H1 (cell line): Measurements from ENCODE around the gene OPCML. TPM values are rescaled to one million over a fixed set of nuclear protein-coding genes. Genes with fewer than 3 reads are reported as not detected.

Source experiments
- JUND ChIP-seq: IDR thresholded peaks from 2 replicates; pipeline ENCODE4 v1.6.1; 2011; ENCODE audit warnings: mild to moderate bottlenecking, improper control_type of control experiment, low read length
- SIX5 ChIP-seq: IDR thresholded peaks from 2 replicates; pipeline ENCODE4 v1.6.1; 2011; ENCODE audit warnings: mild to moderate bottlenecking, low read depth, low read length
- ZNF274 ChIP-seq: IDR thresholded peaks from 2 replicates; pipeline ENCODE4 v1.7.0; 2012; ENCODE audit warnings: low read length, borderline replicate concordance; ENCODE audit errors: extremely low read depth
- polyA plus RNA-seq, 7 experiments: library from polyadenylated mRNA; depleted of rRNA in 3 of 7; stranded (reverse) in 5 of 7; unstranded in 2 of 7; fragments of >200 nt in 5 of 7; fragments of 200-250 nt in 2 of 7; gene quantifications; 1 replicate in 5 of 7; 2 replicates in 1 of 7; 4 replicates in 1 of 7; pipeline versions ENCODE4 v1.2.1 to v1.2.3, GENCODE V29; 2011 to 2013; ENCODE audit warnings: missing spikeins in 2 of 7, mixed read lengths in 2 of 7
- total RNA-seq: library from RNA; stranded (reverse); fragmentation: NEBNext Ultra II Directional; extraction: Animal tissue kit (Norgen Biotek cat#: 25700); gene quantifications from 2 replicates; pipeline ENCODE4 v1.2.1, GENCODE V29; 2021
- TF ChIP-seq, protein P1 (sequence below): fragments of 300-600 bp; sonication (generic); IDR thresholded peaks from 2 replicates; pipeline ENCODE4 v1.7.1; 2012; ENCODE audit warnings: low read length, moderate library complexity, mild to moderate bottlenecking, inconsistent platforms; ENCODE audit not compliant: insufficient replicate concordance

OPCML gene
- total and polyA plus RNA-seq, 2 of the 8 experiments (the other 6 are each of a cell fraction or from before 2014, with no cell fraction given), result 2.3 to 3.1 TPM

GRCh38 chr11:133399855-133400625, 132.3 kb downstream of the OPCML start (continued):
- TF ChIP-seq, protein P1, sequence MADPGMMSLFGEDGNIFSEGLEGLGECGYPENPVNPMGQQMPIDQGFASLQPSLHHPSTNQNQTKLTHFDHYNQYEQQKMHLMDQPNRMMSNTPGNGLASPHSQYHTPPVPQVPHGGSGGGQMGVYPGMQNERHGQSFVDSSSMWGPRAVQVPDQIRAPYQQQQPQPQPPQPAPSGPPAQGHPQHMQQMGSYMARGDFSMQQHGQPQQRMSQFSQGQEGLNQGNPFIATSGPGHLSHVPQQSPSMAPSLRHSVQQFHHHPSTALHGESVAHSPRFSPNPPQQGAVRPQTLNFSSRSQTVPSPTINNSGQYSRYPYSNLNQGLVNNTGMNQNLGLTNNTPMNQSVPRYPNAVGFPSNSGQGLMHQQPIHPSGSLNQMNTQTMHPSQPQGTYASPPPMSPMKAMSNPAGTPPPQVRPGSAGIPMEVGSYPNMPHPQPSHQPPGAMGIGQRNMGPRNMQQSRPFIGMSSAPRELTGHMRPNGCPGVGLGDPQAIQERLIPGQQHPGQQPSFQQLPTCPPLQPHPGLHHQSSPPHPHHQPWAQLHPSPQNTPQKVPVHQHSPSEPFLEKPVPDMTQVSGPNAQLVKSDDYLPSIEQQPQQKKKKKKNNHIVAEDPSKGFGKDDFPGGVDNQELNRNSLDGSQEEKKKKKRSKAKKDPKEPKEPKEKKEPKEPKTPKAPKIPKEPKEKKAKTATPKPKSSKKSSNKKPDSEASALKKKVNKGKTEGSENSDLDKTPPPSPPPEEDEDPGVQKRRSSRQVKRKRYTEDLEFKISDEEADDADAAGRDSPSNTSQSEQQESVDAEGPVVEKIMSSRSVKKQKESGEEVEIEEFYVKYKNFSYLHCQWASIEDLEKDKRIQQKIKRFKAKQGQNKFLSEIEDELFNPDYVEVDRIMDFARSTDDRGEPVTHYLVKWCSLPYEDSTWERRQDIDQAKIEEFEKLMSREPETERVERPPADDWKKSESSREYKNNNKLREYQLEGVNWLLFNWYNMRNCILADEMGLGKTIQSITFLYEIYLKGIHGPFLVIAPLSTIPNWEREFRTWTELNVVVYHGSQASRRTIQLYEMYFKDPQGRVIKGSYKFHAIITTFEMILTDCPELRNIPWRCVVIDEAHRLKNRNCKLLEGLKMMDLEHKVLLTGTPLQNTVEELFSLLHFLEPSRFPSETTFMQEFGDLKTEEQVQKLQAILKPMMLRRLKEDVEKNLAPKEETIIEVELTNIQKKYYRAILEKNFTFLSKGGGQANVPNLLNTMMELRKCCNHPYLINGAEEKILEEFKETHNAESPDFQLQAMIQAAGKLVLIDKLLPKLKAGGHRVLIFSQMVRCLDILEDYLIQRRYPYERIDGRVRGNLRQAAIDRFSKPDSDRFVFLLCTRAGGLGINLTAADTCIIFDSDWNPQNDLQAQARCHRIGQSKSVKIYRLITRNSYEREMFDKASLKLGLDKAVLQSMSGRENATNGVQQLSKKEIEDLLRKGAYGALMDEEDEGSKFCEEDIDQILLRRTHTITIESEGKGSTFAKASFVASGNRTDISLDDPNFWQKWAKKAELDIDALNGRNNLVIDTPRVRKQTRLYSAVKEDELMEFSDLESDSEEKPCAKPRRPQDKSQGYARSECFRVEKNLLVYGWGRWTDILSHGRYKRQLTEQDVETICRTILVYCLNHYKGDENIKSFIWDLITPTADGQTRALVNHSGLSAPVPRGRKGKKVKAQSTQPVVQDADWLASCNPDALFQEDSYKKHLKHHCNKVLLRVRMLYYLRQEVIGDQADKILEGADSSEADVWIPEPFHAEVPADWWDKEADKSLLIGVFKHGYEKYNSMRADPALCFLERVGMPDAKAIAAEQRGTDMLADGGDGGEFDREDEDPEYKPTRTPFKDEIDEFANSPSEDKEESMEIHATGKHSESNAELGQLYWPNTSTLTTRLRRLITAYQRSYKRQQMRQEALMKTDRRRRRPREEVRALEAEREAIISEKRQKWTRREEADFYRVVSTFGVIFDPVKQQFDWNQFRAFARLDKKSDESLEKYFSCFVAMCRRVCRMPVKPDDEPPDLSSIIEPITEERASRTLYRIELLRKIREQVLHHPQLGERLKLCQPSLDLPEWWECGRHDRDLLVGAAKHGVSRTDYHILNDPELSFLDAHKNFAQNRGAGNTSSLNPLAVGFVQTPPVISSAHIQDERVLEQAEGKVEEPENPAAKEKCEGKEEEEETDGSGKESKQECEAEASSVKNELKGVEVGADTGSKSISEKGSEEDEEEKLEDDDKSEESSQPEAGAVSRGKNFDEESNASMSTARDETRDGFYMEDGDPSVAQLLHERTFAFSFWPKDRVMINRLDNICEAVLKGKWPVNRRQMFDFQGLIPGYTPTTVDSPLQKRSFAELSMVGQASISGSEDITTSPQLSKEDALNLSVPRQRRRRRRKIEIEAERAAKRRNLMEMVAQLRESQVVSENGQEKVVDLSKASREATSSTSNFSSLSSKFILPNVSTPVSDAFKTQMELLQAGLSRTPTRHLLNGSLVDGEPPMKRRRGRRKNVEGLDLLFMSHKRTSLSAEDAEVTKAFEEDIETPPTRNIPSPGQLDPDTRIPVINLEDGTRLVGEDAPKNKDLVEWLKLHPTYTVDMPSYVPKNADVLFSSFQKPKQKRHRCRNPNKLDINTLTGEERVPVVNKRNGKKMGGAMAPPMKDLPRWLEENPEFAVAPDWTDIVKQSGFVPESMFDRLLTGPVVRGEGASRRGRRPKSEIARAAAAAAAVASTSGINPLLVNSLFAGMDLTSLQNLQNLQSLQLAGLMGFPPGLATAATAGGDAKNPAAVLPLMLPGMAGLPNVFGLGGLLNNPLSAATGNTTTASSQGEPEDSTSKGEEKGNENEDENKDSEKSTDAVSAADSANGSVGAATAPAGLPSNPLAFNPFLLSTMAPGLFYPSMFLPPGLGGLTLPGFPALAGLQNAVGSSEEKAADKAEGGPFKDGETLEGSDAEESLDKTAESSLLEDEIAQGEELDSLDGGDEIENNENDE, result no peak
- TF ChIP-seq ZNF274, result no peak
- no peak for TF ChIP-seq JUND
- TF ChIP-seq SIX5, result no peak
